Lower lobe of right lung (tissue), 2 donors: ENCODE results near the gene TP53. TPM values are rescaled to one million over a fixed set of nuclear protein-coding genes. Genes with fewer than 3 reads are reported as not detected.

Experiments
- ATAC-seq, 2 donors: fragments of 200-7000 bp; cut with Tn5 transposase; one replicate each; pipeline ENCODE4 v1.9.1; 2020 to 2022; ENCODE audit warnings: mild to moderate bottlenecking in 2 of 2, moderate library complexity in 2 of 2
- DNase-seq: peaks from one replicate; pipeline ENCODE4 v3.0.0-alpha.2; 2020
- H3K27ac ChIP-seq: fragments of 200-600 bp; one replicate; pipeline ENCODE4 v1.8.0; 2022
- H3K27me3 ChIP-seq: fragments of 200-600 bp; one replicate; pipeline ENCODE4 v1.8.0; 2022; ENCODE audit warnings: low read depth
- H3K36me3 ChIP-seq: fragments of 200-600 bp; one replicate; pipeline ENCODE4 v1.8.0; 2022; ENCODE audit warnings: mild to moderate bottlenecking
- H3K4me1 ChIP-seq: fragments of 200-600 bp; one replicate; pipeline ENCODE4 v1.8.0; 2022
- H3K4me3 ChIP-seq: fragments of 200-600 bp; one replicate; pipeline ENCODE4 v1.8.0; 2022; ENCODE audit warnings: mild to moderate bottlenecking
- H3K9me3 ChIP-seq: fragments of 200-600 bp; one replicate; pipeline ENCODE4 v1.8.0; 2022
- CTCF ChIP-seq: fragments of 200-600 bp; IDR thresholded peaks from one replicate; pipeline ENCODE4 v1.8.0; 2022; ENCODE audit warnings: antibody characterized with exemption, mild to moderate bottlenecking
- intact Hi-C: fragments of 100-400 bp; cut with DNase I; formaldehyde crosslinking; loops from one replicate; pipeline ENCODE4 v1.11.0; 2022
- total RNA-seq: library from RNA; stranded (reverse); fragmentation: NEBNext Ultra II Directional; extraction: Animal tissue kit (Norgen Biotek cat#: 25700); gene quantifications from one replicate; pipeline ENCODE4 v1.2.1, GENCODE V29; 2021
- donor health status: DM: no; HTN: yes; CAD: no; lungs with severe emphysema.

TP53 gene
- total RNA-seq, 1 donor from 2014 or later = 34.8 TPM

DNA sequence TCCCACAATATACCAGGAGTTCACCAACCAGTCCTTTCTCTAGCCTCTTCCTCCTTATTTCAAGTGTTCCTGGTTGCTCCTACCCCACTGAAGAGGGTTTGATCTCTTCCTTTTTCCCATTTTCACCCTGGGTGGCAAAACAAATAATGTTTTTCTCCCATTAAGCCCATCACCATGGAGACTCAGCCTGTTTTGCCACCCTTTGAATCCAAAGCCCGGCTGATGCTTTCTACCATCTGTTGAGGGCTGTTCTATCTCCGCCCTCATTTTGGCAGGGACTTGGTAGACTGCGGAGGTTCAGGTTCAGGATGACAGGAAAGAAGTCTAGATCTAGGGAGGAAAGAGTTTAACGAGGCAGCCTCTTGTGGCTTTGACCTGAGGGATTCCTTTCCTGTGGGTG, 32.8 kb upstream of the TP53 start:
- intact Hi-C loops = no loop called here
- Histone ChIP-seq H3K4me3 (no peak overlapping the region), H3K36me3 (no peaks in the 10 kb centered on the region), H3K4me1 (peaks cover 19% of the 10 kb centered on the region), H3K27ac (no peak overlapping the region), H3K9me3 (no peaks in the 10 kb centered on the region), H3K27me3 (peaks cover 25% of the 10 kb centered on the region)
- no peak for ATAC-seq
- no peak for DNase-seq
- TF ChIP-seq CTCF = no peak

- H3K36me3 ChIP-seq = no peaks in the 10 kb centered on the region
- H3K4me1 ChIP-seq = peaks cover 19% of the 10 kb centered on the region
- ATAC-seq (no peak), DNase-seq (no peak)
- peaks cover 29% of the 10 kb centered on the region for H3K27me3 ChIP-seq
- no peaks in the 10 kb centered on the region for H3K9me3 ChIP-seq
- no peak for TF ChIP-seq CTCF
- intact Hi-C loops = no loop called here
- no peak overlapping the region for H3K27ac ChIP-seq
- no peak overlapping the region for H3K4me3 ChIP-seq
Observed at GRCh38 chr17:7719661-7720060, 32.4 kb upstream of the TP53 start.

DNA sequence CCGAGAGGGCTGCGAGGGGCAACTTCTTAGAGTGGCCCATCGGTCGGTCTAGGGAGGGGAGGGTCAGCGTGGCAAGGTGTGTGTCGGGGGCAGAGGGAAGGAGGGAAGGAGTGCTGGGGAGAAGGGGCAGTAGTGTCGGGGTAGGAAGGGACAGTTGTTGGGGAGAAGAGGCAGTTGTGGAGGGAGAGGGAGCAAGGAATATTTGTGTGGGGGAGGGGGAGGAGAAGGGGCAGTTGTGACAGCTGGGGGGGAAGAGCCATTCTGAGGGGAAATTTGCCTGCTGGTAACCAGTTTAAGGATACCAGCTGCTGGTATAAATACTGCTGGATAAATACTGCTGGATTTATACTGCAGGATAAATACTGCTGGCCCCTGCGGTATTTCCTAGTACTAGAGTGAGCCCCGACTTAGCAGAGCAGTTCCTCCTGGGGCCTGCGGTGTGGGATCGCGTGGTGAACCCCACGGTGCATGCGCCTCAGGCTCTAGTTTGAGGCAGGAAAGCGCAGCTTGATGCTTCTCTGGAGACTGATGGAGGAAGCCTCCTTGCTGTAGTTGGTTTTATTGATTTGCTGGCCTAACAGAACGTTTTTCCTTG, 30.6 kb upstream of the TP53 start:
- DNase-seq (no peak), ATAC-seq (peak; percentile 38 to 42)
- intact Hi-C loops = no loop called here
- Histone ChIP-seq H3K27ac (no peak overlapping the region), H3K4me1 (peaks cover 19% of the 10 kb centered on the region), H3K27me3 (peaks cover 29% of the 10 kb centered on the region), H3K36me3 (no peaks in the 10 kb centered on the region), H3K9me3 (no peaks in the 10 kb centered on the region), H3K4me3 (peak overlapping the region; percentile 67)
- no peak for TF ChIP-seq CTCF

DNA sequence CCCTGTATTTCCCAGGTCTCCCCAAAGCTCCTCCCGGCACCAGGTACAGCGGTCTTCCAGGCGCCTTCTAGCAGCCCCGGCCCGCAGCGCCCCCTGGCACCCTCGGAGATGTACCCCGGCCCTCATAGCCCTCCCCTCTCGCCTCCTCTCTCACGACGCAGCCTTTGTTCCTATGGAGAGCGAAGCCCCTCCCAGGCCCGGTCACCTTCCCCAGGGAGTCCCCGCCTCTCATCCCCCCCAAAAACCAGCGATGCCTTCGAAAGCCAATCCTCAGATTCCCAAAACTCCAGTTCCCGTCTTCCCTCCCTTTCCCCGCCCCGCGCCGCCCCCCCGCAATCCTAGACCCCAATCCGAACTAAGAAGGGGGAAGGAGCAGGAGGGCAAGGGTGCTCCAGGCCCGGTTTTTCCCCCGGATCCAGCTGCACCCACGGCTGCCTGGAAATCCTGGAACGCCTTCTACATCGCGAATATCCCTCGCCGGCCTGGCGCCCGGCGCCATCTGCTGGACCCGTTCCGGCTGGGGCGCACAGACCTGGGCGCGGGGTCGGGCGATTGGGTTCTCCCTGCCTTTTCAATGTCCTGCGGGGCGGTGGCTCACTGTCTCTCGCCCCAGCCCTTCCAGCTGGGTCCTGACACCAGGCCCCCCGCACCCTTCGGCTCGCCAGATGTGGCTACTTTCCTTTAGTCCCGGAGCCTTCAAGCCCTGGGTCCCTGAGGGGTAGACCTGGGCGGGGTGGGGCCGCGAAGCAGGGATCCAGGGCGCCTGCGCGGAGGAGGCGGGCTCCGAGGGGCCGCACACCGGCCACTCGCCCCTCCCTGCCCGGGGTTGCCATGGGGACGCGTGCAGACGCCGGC, 29.8 kb upstream of the TP53 start, which contains the start of gene DNAH2:
Gene DNAH2, plus strand, starts transcription at position 844 of the 855 bp plus-strand sequence. CDS start 1,991 bp downstream, outside the sequence.
- intact Hi-C loops = no loop called here
- peak within 1 kb of the TSS; percentile 67 for H3K4me3 ChIP-seq
- ATAC-seq = peak; percentile 90 to 94
- peak; percentile 40 for TF ChIP-seq CTCF
- H3K4me1 ChIP-seq = peaks cover 19% of the 10 kb centered on the region
- H3K27ac ChIP-seq = no peak within 1 kb of the TSS
- DNase-seq = peak; percentile 77
- H3K36me3 ChIP-seq = no peaks in the 10 kb centered on the region
- H3K9me3 ChIP-seq = no peaks in the 10 kb centered on the region
- peaks cover 35% of the 10 kb centered on the region for H3K27me3 ChIP-seq

GRCh38 chr17:7715936-7716886, 28.9 kb upstream of the TP53 start:
- peaks cover 44% of the 10 kb centered on the region for H3K27me3 ChIP-seq
- H3K9me3 ChIP-seq = no peaks in the 10 kb centered on the region
- H3K4me1 ChIP-seq = peaks cover 19% of the 10 kb centered on the region
- ATAC-seq (no peak), DNase-seq (no peak)
- H3K36me3 ChIP-seq = no peaks in the 10 kb centered on the region
- intact Hi-C loops = no loop called here
- H3K4me3 ChIP-seq = peak overlapping the region; percentile 67
- no peak for TF ChIP-seq CTCF
- no peak overlapping the region for H3K27ac ChIP-seq
